HS-27A (cell line): ENCODE results near the gene PRSS16.

Experiments used
- DNase-seq: peaks from one replicate; pipeline ENCODE4 v3.0.0-alpha.2; 2012; ENCODE audit warnings: low read depth, missing footprints

Gene PRSS16

GRCh38 chr6:27287751-27288135, 40.2 kb downstream of the PRSS16 start:
- no peak for DNase-seq

- DNase-seq: no peak
These were observed 40.9 kb downstream of the PRSS16 start for GRCh38 chr6:27288136-27289044.

- DNase-seq: no peak
These were observed 42.8 kb downstream of the PRSS16 start for GRCh38 chr6:27290065-27290849.

GRCh38 chr6:27290850-27291208, 43.3 kb downstream of the PRSS16 start:
- DNase-seq: no peak

- DNase-seq: no peak
These were observed 46.1 kb downstream of the PRSS16 start for GRCh38 chr6:27293436-27294098.

GRCh38 chr6:27294409-27294808, 46.9 kb downstream of the PRSS16 start:
- DNase-seq: no peak

- peak; percentile 83 for DNase-seq
These were observed 48.0 kb downstream of the PRSS16 start for GRCh38 chr6:27295301-27296079.

- DNase-seq: no peak
These were observed 48.7 kb downstream of the PRSS16 start for GRCh38 chr6:27296106-27296783.

- no peak for DNase-seq
These were observed 50.0 kb downstream of the PRSS16 start for GRCh38 chr6:27297484-27297856.

GRCh38 chr6:27297857-27298730, 50.6 kb downstream of the PRSS16 start:
- no peak for DNase-seq

- DNase-seq: no peak
These were observed 56.2 kb downstream of the PRSS16 start for GRCh38 chr6:27303613-27304272.
